SU-DHL-6 (cell line): Measurements from ENCODE around the gene DAG1.

Experiments used
- H2AFZ ChIP-seq: fragments of 200-600 bp; sonication (generic); 2 replicates; pipeline ENCODE4 v1.6.1; 2014; ENCODE audit warnings: low read depth, mild to moderate bottlenecking, moderate library complexity, mixed read lengths, antibody characterized with exemption, low read length; ENCODE audit not compliant: severe bottlenecking
- H3F3A ChIP-seq: fragments of 200-600 bp; shearing (Covaris generic); 2 replicates; pipeline ENCODE4 v1.6.0; 2016; ENCODE audit warnings: antibody characterized with exemption, mild to moderate bottlenecking; ENCODE audit not compliant: insufficient read depth
- H3K27ac ChIP-seq: fragments of 200-600 bp; sonication (generic); 2 replicates; pipeline ENCODE4 v1.5.1; 2016; ENCODE audit warnings: low read depth, mild to moderate bottlenecking, low read length, moderate library complexity, mixed read lengths
- H3K27me3 ChIP-seq: fragments of 200-600 bp; sonication (generic), shearing (Covaris generic); 2 replicates; pipeline ENCODE4 v1.6.0; 2014; ENCODE audit warnings: mild to moderate bottlenecking, low read length
- H3K36me3 ChIP-seq: fragments of 200-600 bp; sonication (generic); 2 replicates; pipeline ENCODE4 v1.6.1; 2014; ENCODE audit warnings: mild to moderate bottlenecking, low read length, mixed read lengths
- H3K4me2 ChIP-seq: fragments of 300-600, 200-600 bp; shearing (Covaris generic), sonication (generic); 2 replicates; pipeline ENCODE4 v1.6.0; 2014; ENCODE audit warnings: low read length, low read depth, mild to moderate bottlenecking; ENCODE audit not compliant: poor library complexity, severe bottlenecking
- H3K4me3 ChIP-seq: fragments of 200-600 bp; sonication (generic); 2 replicates; pipeline ENCODE4 v1.5.1; 2014; ENCODE audit warnings: antibody characterized with exemption, low read length, mild to moderate bottlenecking, mixed read lengths; ENCODE audit not compliant: insufficient read depth, poor library complexity, severe bottlenecking
- H3K79me2 ChIP-seq: fragments of 200-600 bp; sonication (generic); 2 replicates; pipeline ENCODE4 v1.6.1; 2014; ENCODE audit warnings: mild to moderate bottlenecking, low read length, moderate library complexity; ENCODE audit not compliant: insufficient read depth
- H3K9ac ChIP-seq: fragments of 200-600 bp; sonication (generic); 2 replicates; pipeline ENCODE4 v1.7.0; 2014; ENCODE audit warnings: mild to moderate bottlenecking, low read length
- H3K9me2 ChIP-seq: fragments of 200-600 bp; sonication (generic); replicated peaks from 2 replicates; pipeline ENCODE4 v1.6.1; 2014; ENCODE audit warnings: low read length; ENCODE audit not compliant: insufficient read depth
- H3K9me3 ChIP-seq: fragments of 200-600 bp; sonication (generic); 2 replicates; pipeline ENCODE4 v1.6.1; 2014; ENCODE audit warnings: low read length, mixed read lengths; ENCODE audit not compliant: insufficient read depth
- H4K20me1 ChIP-seq: fragments of 200-600 bp; sonication (generic); 2 replicates; pipeline ENCODE4 v1.6.1; 2014; ENCODE audit warnings: low read depth, mild to moderate bottlenecking, antibody characterized with exemption, low read length, moderate library complexity, mixed read lengths
- EZH2phosphoT487 ChIP-seq: fragments of 200-600 bp; sonication (generic), shearing (Covaris generic); conservative IDR thresholded peaks from 2 replicates; pipeline ENCODE4 v1.6.1; 2018; ENCODE audit warnings: mild to moderate bottlenecking, antibody characterized with exemption, low read length, moderate library complexity, mixed read lengths
- TF ChIP-seq, protein P1 (sequence below): fragments of 200-600 bp; sonication (generic); IDR thresholded peaks from one replicate; pipeline ENCODE4 v1.5.1; 2017; ENCODE audit warnings: antibody characterized with exemption, mild to moderate bottlenecking, low read length, moderate library complexity; ENCODE audit not compliant: insufficient read depth, poor library complexity, severe bottlenecking

Gene DAG1

DNA sequence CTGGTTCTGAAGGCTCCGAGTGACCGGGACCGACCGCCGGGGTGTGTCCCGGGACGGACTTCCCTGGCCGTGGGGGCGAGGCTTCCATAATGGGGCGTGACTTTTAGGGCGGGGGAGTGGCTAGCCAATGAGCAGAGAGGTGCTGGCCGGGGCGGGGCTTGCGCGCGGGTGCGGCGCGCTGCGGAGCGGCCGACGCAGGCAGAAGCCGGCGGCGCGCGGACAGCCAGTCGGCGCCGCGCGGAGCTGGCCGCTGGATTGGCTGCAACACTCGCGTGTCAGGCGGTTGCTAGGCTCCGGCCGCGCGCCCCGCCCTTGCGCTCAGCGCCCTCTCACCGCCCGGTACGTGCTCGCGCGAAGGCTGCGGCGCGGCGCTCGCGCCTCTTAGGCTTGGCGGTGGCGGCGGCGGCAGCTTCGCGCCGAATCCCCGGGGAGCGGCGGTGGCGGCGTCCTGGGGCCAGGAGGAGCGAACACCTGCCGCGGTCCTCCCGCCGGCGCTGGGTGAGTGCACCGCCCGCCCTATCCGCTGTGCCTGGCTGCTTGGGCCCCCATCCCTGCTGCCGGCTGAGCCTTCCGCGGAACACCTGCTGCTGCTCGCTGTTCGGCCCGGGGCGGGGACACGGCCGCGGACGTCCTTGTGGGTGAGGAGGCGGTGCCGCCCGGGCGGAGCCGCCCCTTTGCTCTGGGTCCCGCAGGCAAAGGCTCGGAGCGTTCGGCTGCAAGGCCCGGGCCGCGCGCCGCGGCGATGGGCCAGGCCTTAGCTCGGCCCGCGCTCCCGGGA is at the start of gene DAG1:
Gene DAG1, plus strand, starts transcription at position 332 of the 778 bp plus-strand sequence. CDS start 40,268 bp downstream, outside the sequence.
- Histone ChIP-seq H4K20me1 (no peaks in the 10 kb centered on the region), H3K36me3 (no peaks in the 10 kb centered on the region), H3F3A (peaks cover 6% of the 10 kb centered on the region; the same call in 1 of the 2 replicates), H3K9me2 (no peaks in the 10 kb centered on the region), H3K27me3 (no peaks in the 10 kb centered on the region), H2AFZ (peak within 1 kb of the TSS; percentile 82), H3K9ac (peak within 1 kb of the TSS; percentile 64), H3K9me3 (no peaks in the 10 kb centered on the region), H3K4me2 (peak within 1 kb of the TSS; percentile 80), H3K4me3 (peak within 1 kb of the TSS; percentile 60), H3K79me2 (peaks cover 16% of the 10 kb centered on the region), H3K27ac (peak within 1 kb of the TSS; percentile 85)
- TF ChIP-seq, protein P1, sequence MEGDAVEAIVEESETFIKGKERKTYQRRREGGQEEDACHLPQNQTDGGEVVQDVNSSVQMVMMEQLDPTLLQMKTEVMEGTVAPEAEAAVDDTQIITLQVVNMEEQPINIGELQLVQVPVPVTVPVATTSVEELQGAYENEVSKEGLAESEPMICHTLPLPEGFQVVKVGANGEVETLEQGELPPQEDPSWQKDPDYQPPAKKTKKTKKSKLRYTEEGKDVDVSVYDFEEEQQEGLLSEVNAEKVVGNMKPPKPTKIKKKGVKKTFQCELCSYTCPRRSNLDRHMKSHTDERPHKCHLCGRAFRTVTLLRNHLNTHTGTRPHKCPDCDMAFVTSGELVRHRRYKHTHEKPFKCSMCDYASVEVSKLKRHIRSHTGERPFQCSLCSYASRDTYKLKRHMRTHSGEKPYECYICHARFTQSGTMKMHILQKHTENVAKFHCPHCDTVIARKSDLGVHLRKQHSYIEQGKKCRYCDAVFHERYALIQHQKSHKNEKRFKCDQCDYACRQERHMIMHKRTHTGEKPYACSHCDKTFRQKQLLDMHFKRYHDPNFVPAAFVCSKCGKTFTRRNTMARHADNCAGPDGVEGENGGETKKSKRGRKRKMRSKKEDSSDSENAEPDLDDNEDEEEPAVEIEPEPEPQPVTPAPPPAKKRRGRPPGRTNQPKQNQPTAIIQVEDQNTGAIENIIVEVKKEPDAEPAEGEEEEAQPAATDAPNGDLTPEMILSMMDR = no peak
- TF ChIP-seq EZH2phosphoT487 = no peak

DNA sequence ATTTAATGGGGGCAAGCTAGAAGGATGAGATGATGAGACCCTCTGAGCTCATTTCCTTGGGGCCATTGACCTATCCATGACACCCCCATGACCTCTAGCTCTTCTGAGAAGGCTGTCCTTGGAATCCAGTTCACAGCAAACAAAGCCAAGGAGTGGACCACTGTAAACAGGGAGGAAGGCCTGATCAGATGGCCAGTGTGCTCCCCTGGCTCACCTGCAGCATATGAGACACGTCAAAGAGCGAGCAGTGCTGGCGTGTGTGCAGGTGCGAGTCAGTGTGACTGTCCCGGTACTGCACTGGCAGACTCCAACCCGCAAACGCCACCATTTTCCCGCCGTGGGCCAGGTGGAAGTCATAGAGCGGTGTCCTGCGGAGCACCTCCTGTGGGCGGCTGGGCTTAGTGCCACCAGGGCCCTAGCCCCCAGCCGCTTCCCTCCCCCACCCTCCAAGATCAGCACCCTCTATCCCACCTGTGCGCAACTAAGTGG is 48.1 kb upstream of the DAG1 start:
- no peaks in the 10 kb centered on the region for H3K27me3 ChIP-seq
- H3K4me3 ChIP-seq = no peak overlapping the region
- 0 out of 2 replicates have a peak, but pooled peaks cover 3% of the 10 kb centered on the region for H3F3A ChIP-seq
- H3K4me2 ChIP-seq = no peak overlapping the region
- no peaks in the 10 kb centered on the region for H3K9me3 ChIP-seq
- H3K79me2 ChIP-seq = no peaks in the 10 kb centered on the region
- H4K20me1 ChIP-seq = no peaks in the 10 kb centered on the region
- H2AFZ ChIP-seq = no peak overlapping the region
- H3K27ac ChIP-seq = no peak overlapping the region
- H3K9me2 ChIP-seq = no peaks in the 10 kb centered on the region
- TF ChIP-seq, protein P1 = no peak
- no peak for TF ChIP-seq EZH2phosphoT487
- no peak overlapping the region for H3K9ac ChIP-seq
- no peaks in the 10 kb centered on the region for H3K36me3 ChIP-seq

DNA sequence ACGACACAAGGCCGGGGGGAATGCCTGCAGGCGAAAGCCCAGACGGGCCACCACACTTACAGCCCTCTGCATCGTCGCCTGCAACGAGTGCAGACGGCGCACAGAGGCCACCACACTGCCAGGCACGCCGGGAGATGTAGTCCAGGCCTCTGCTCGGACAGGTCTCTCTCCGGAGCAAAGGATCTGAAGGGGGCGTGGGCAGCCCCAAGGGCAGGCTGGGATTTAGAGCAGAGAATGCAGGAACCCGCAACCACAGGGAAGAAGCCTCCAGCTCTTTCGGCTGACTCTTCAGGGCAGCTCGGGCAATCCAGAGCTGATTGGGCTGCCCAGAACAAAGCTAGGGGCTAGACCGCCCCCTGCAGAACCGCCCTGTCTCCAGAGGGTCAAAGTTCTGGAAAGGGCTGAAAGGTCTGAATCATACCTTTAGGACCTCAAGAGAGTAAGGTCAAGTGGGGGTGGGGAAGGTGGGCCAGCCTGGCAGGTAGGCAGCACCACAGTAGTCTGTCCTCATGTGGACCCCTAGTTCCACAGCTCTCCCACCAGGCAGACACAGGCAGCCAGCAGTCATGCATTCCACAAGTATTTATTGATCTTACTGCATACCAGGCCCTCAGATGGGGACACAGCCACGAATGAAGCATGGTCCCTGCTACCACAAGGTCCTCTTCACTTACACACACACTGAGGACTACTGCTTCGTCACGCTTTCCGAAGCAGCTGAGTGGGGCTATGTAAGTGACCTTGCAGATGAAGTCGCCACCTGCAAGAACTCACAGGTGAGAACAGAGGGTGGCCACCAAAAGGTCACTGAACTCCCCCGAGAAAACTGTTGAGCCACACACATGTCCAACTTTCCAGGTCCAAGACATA is 47.5 kb upstream of the DAG1 start, which contains the start of gene AMT:
Gene AMT, minus strand, starts transcription at position 95 of the 870 bp plus-strand sequence. Its CDS starts 23 bp downstream, at position 72.
- Histone ChIP-seq H3K9me2 (no peaks in the 10 kb centered on the region), H4K20me1 (no peaks in the 10 kb centered on the region), H3F3A (0 out of 2 replicates have a peak, but pooled peaks cover 3% of the 10 kb centered on the region), H3K4me2 (no peak within 1 kb of the TSS), H3K27me3 (no peaks in the 10 kb centered on the region), H3K36me3 (no peaks in the 10 kb centered on the region), H3K9me3 (no peaks in the 10 kb centered on the region), H3K9ac (no peak within 1 kb of the TSS), H3K27ac (no peak within 1 kb of the TSS), H3K4me3 (no peak within 1 kb of the TSS), H2AFZ (no peak within 1 kb of the TSS), H3K79me2 (no peaks in the 10 kb centered on the region)
- TF ChIP-seq, protein P1 = no peak
- TF ChIP-seq EZH2phosphoT487 = no peak
